ENCODE data around the gene IFNA16. TPM values are rescaled to one million over a fixed set of nuclear protein-coding genes. Genes with fewer than 3 reads are reported as not detected.
"Not testable (repeated sequence)": the region's sequence is repeated elsewhere in the genome, so short reads cannot be mapped to it uniquely, and the experiment has no call there.

IFNA16 gene
- total RNA-seq, 1 donor from 2014 or later = not detected

- intact Hi-C loops (cut with DNase I) = no loop called here
These were observed 34.1 kb upstream of the IFNA16 start for GRCh38 chr9:21251190-21251589.

GRCh38 chr9:21244836-21245235 is 27.7 kb upstream of the IFNA16 start:
- Histone ChIP-seq H3K4me1 (no peaks in the 10 kb centered on the region), H3K4me3 (no peak overlapping the region), H3K9me3 (no peaks in the 10 kb centered on the region), H3K36me3 (no peaks in the 10 kb centered on the region), H3K27me3 (no peaks in the 10 kb centered on the region), H3K27ac (no peak overlapping the region)
- intact Hi-C loops (cut with DNase I) = no loop called here
- TF ChIP-seq CTCF (IDR thresholded peaks at IDR 0.05) (no peak), POLR2A (IDR thresholded peaks at IDR 0.05) (no peak), POLR2AphosphoS5 (IDR thresholded peaks at IDR 0.05; ENCODE audit: insufficient read depth in 1 of 2, low read depth in 1 of 2) (no peak)
- no peak for DNase-seq (ENCODE audit: extremely low spot score in 2 of 2)

More at GRCh38 chr9:21251190-21251589, 34.1 kb upstream of the IFNA16 start:
- no peak overlapping the region for H3K4me3 ChIP-seq
- H3K9me3 ChIP-seq = no peaks in the 10 kb centered on the region
- no peaks in the 10 kb centered on the region for H3K4me1 ChIP-seq
- TF ChIP-seq CTCF (IDR thresholded peaks at IDR 0.05) = no peak
- no peak for TF ChIP-seq POLR2A (IDR thresholded peaks at IDR 0.05)
- no peak for TF ChIP-seq POLR2AphosphoS5 (IDR thresholded peaks at IDR 0.05; ENCODE audit: insufficient read depth in 1 of 2, low read depth in 1 of 2)
- DNase-seq (ENCODE audit: extremely low spot score in 2 of 2) = no peak
- no peaks in the 10 kb centered on the region for H3K27me3 ChIP-seq
- no peaks in the 10 kb centered on the region for H3K36me3 ChIP-seq
- H3K27ac ChIP-seq = no peak overlapping the region

GRCh38 chr9:21239911-21240310 is 22.8 kb upstream of the IFNA16 start, which contains the start of gene IFNA14:
Gene IFNA14, minus strand, starts transcription at chr9:21240005. Its CDS starts 70 bp downstream, at chr9:21239935.
- Histone ChIP-seq H3K36me3 (no peaks in the 10 kb centered on the region), H3K4me1 (no peaks in the 10 kb centered on the region), H3K4me3 (no peak within 1 kb of the TSS), H3K27me3 (no peaks in the 10 kb centered on the region), H3K9me3 (no peaks in the 10 kb centered on the region), H3K27ac (no peak within 1 kb of the TSS)
- intact Hi-C loops (cut with DNase I) = no loop called here
- no peak for TF ChIP-seq POLR2AphosphoS5 (IDR thresholded peaks at IDR 0.05; ENCODE audit: insufficient read depth in 1 of 2, low read depth in 1 of 2)
- no peak for TF ChIP-seq POLR2A (IDR thresholded peaks at IDR 0.05)
- no peak for TF ChIP-seq CTCF (IDR thresholded peaks at IDR 0.05)
- no peak for DNase-seq (ENCODE audit: extremely low spot score in 2 of 2)

GRCh38 chr9:21236360-21236714 is 19.2 kb upstream of the IFNA16 start:
- intact Hi-C loops (cut with DNase I); H3K4me1 ChIP-seq; H3K9me3 ChIP-seq; DNase-seq (ENCODE audit: extremely low spot score in 2 of 2); H3K27me3 ChIP-seq; H3K4me3 ChIP-seq; H3K36me3 ChIP-seq; H3K27ac ChIP-seq: not testable (repeated sequence)

GRCh38 chr9:21235468-21236359 is 18.6 kb upstream of the IFNA16 start:
- DNase-seq (ENCODE audit: extremely low spot score in 2 of 2); intact Hi-C loops (cut with DNase I): not testable (repeated sequence)

More at GRCh38 chr9:21235468-21236359, 18.6 kb upstream of the IFNA16 start:
- H3K9me3 ChIP-seq, H3K27me3 ChIP-seq, H3K27ac ChIP-seq, H3K36me3 ChIP-seq, H3K4me3 ChIP-seq, H3K4me1 ChIP-seq: not testable (repeated sequence)
- peak in 1 of 3 experiments; percentile 25 for TF ChIP-seq CTCF (IDR thresholded peaks at IDR 0.05)
